HUDEP-2 (cell line): ENCODE data around the gene TPBGL.
"Not testable (repeated sequence)": the region's sequence is repeated elsewhere in the genome, so short reads cannot be mapped to it uniquely, and the experiment has no call there.

Experiments used
- DNase-seq, 76 experiments: peaks; one replicate each; lab custom pipeline; 2025; ENCODE audit not compliant: unreplicated experiment in 76 of 76; lab: John Stamatoyannopoulos, UW

Gene TPBGL

GRCh38 chr11:75270896-75271418 is 30.4 kb downstream of the TPBGL start:
- peak in 6 of 76 experiments; percentile 4 to 31 (median 13) for DNase-seq

GRCh38 chr11:75271730-75272129 is 31.2 kb downstream of the TPBGL start:
- DNase-seq: no peak

- no peak for DNase-seq
Measured at GRCh38 chr11:75272391-75272790, 31.8 kb downstream of the TPBGL start.

GRCh38 chr11:75272821-75273301 is 32.3 kb downstream of the TPBGL start:
- no peak for DNase-seq

- no peak for DNase-seq
Measured at GRCh38 chr11:75273411-75274391, 33.1 kb downstream of the TPBGL start.

- DNase-seq: not testable (repeated sequence)
Measured at GRCh38 chr11:75274716-75275115, 34.1 kb downstream of the TPBGL start.

GRCh38 chr11:75275581-75275980 is 35.0 kb downstream of the TPBGL start:
- DNase-seq: no peak

GRCh38 chr11:75276186-75276585 is 35.6 kb downstream of the TPBGL start:
- no peak for DNase-seq

GRCh38 chr11:75276686-75277085 is 36.1 kb downstream of the TPBGL start:
- no peak for DNase-seq

- DNase-seq: no peak
Measured at GRCh38 chr11:75277211-75277805, 36.7 kb downstream of the TPBGL start.

GRCh38 chr11:75277991-75278790 is 37.6 kb downstream of the TPBGL start:
- DNase-seq: no peak

- no peak for DNase-seq
Measured at GRCh38 chr11:75279273-75279672, 38.7 kb downstream of the TPBGL start.

GRCh38 chr11:75280227-75280701 is 39.7 kb downstream of the TPBGL start:
- peak in 63 of 76 experiments; percentile 10 to 78 (median 47) for DNase-seq

- DNase-seq: no peak
Measured at GRCh38 chr11:75280770-75281468, 40.3 kb downstream of the TPBGL start.

GRCh38 chr11:75281469-75282095 is 41.0 kb downstream of the TPBGL start:
- DNase-seq: no peak

- DNase-seq: no peak
Measured at GRCh38 chr11:75283391-75283931, 42.9 kb downstream of the TPBGL start.

GRCh38 chr11:75285776-75286360 is 45.3 kb downstream of the TPBGL start:
- no peak for DNase-seq

- DNase-seq: no peak
Measured at GRCh38 chr11:75286826-75287465, 46.4 kb downstream of the TPBGL start.
